B cell (primary cell): ENCODE results near the gene RUSF1.
"Not testable (repeated sequence)": the region's sequence is repeated elsewhere in the genome, so short reads cannot be mapped to it uniquely, and the experiment has no call there.

Source experiments
- EZH2 ChIP-seq: IDR thresholded peaks from 2 replicates; pipeline ENCODE4 v1.6.1; 2012; ENCODE audit warnings: borderline replicate concordance, low read depth, mild to moderate bottlenecking, moderate library complexity, low read length; ENCODE audit not compliant: insufficient read depth, poor library complexity, severe bottlenecking
- TF ChIP-seq, protein P1 (sequence below): fragments of 200-600 bp; IDR thresholded peaks from one replicate; pipeline ENCODE4 v1.8.0; 2022; ENCODE audit warnings: antibody characterized with exemption, mild to moderate bottlenecking

GRCh38 chr16:31445931-31446330, 62.3 kb downstream of the RUSF1 start:
- TF ChIP-seq EZH2, result not testable (repeated sequence)
- TF ChIP-seq, protein P1, sequence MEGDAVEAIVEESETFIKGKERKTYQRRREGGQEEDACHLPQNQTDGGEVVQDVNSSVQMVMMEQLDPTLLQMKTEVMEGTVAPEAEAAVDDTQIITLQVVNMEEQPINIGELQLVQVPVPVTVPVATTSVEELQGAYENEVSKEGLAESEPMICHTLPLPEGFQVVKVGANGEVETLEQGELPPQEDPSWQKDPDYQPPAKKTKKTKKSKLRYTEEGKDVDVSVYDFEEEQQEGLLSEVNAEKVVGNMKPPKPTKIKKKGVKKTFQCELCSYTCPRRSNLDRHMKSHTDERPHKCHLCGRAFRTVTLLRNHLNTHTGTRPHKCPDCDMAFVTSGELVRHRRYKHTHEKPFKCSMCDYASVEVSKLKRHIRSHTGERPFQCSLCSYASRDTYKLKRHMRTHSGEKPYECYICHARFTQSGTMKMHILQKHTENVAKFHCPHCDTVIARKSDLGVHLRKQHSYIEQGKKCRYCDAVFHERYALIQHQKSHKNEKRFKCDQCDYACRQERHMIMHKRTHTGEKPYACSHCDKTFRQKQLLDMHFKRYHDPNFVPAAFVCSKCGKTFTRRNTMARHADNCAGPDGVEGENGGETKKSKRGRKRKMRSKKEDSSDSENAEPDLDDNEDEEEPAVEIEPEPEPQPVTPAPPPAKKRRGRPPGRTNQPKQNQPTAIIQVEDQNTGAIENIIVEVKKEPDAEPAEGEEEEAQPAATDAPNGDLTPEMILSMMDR, result not testable (repeated sequence)
